ENCODE data around the gene APP.
A peak's percentile ranks its signal among the peaks of the same experiment; 100 is the strongest.

The APP gene

GRCh38 chr21:25984538-25984937, 186.0 kb downstream of the APP start:
- H3K27ac ChIP-seq: no peak overlapping the region
- no peak for TF ChIP-seq CTCF (conservative IDR thresholded peaks at IDR 0.05)

DNA sequence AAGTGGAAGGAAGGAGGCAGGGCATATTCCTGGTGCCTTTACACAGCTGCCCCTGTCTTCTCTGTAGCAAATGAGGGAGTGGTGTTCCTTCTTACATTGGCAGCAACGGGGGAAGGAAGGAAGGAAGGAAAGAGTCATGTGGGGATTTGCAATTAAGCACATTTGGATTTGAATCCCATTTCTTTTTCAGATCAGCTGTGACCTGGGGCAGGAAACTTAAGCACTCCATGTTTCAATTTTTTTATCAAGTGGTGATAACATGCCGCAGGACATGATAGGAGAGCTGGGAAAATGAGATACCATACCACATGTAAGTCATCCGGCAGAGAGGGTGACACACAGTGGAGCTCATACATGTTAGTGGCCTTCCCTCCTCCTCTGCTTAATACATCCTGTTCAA, 186.8 kb downstream of the APP start:
- no peak for TF ChIP-seq CTCF (conservative IDR thresholded peaks at IDR 0.05)
- H3K27ac ChIP-seq: no peak overlapping the region

DNA sequence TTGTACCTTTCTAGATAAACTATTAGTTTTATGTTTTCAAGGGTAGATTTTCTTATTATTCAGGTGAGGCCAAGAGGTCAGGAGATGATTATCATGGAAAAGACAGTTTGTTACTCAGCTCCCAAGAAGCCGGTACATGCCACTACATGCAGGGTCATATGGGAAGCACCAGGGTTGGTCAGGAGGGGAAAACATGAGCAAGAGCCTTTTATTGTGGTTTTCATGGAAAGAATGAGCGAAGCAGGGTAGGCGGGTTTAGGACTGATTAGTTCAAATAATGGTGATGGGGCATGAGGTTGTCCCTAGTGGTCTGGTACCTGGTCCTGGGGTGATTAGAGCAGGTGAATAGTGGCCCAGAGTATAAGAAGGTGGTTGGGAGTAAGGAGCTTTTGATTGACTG, 189.9 kb downstream of the APP start:
- peak overlapping the region; percentile 2; the same call in 1 of the 2 replicates for H3K27ac ChIP-seq
- TF ChIP-seq CTCF (conservative IDR thresholded peaks at IDR 0.05): no peak

DNA sequence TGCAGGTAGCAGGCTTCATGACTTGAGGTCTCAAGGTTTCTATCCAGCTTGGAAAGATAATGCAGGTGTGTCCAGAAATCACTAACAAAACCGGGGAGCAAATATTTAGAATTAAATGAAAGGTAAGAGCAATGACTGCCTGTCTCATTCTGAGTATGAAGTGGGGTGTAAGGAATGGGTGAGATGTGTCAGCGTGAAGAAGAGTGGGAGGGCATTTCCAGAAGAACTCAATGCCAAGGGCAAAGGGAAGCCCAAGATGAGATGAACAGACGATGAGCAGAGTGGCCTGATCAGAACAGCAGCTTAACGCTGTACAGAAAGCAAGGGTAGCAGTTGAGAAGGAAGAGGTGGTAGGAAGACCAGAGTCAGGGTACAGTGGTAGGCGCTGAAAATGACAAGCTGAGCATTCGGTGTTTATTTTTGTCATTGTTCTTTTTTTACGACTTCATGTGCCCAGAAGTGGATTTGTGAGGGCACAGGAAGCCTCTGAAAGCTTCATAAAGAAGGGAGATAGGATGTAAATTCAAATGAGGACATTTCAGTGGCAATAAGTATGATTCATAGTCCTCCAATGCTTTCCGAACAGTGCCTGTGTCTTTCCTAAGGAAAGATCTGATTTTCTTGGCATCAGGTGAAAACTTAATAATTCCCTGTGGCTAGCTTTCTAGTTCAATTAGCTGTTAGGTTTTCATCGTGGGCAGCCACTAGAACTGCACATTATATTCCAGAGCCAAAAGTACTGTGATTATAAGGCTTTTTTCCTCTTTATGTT, 190.5 kb downstream of the APP start:
- peak overlapping the region; percentile 2; the same call in 1 of the 2 replicates for H3K27ac ChIP-seq
- TF ChIP-seq CTCF (conservative IDR thresholded peaks at IDR 0.05): no peak

- no peak for TF ChIP-seq CTCF (conservative IDR thresholded peaks at IDR 0.05)
Measured at GRCh38 chr21:25977068-25977611, 193.4 kb downstream of the APP start.

DNA sequence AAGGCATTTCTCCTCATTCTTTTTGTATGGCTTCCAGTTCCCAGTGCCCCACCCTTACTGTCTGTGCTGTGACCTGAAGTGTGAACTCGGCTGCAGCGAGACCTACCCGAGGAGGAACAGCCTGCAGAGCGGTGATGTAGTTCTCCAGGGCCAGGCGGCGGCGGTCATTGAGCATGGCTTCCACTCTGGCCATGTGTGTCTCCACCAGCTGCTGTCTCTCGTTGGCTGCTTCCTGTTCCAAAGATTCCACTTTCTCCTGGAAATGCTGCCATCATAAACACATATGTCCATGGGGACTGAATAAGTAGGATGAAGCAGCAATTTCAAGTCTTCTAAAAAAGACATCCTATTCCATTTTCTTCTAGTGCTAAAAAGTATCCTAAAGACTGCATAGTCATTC, 195.6 kb downstream of the APP start:
- H3K27ac ChIP-seq: no peak overlapping the region
- no peak for TF ChIP-seq CTCF (conservative IDR thresholded peaks at IDR 0.05)

More at GRCh38 chr21:25977068-25977611, 193.4 kb downstream of the APP start:
- H3K27ac ChIP-seq: no peak overlapping the region

GRCh38 chr21:25970254-25970930, 200.2 kb downstream of the APP start:
- TF ChIP-seq CTCF (conservative IDR thresholded peaks at IDR 0.05): no peak
- H3K27ac ChIP-seq: peak overlapping the region; percentile 50

Measured in VCaP (cell line).